ENCODE measurements around the gene PAAF1. TPM values are rescaled to one million over a fixed set of nuclear protein-coding genes. Genes with fewer than 3 reads are reported as not detected.
"Not testable (repeated sequence)": the region's sequence is repeated elsewhere in the genome, so short reads cannot be mapped to it uniquely, and the experiment has no call there.

The PAAF1 gene
- total RNA-seq, 1 donor from 2014 or later: 14.9 TPM

DNA sequence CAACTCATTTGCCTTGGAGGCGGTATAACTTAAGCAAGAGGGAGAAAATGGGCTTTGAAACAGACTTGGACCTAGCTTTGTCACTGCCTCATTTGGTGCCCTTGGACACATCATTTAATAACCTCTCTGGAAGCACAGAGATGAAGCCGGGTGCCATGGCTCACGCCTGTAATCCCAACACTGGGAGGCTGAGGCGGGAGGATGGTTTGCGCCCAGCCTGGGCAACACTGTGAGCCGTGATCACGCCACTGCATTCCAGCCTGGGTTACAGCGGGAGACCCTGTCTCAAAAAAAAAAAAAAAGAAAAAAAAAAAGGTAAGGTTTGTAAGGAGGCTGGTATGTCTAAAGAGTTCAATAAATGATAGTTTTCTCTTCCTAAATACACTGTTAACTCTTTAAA is 959 bp upstream of the PAAF1 start:
- no peak for DNase-seq (ENCODE audit: low spot score)
- intact Hi-C loops (cut with DNase I): loop anchor here (2.0 kb wide), 1 partner anchor 97 kb away; no protein-coding TSS in a partner anchor

DNA sequence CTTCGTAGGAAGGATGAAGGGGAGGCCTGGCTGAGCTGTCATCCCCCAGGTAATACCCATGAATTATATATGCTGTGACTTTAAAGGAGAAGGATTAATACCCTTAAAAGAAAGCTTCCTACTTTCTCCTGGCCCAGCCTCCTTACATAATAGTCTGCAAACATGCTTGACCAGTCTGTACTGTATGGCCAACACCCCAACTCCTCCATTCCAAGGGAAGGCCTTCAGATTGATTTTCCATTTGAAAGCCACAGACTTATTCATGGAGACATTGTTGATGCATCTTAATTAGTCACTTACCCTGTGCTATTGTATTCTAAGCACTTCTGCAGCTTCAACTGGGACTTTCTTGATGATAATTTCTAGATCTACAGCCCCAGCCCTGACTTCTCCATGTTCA is 2.0 kb downstream of the PAAF1 start:
- intact Hi-C loops (cut with DNase I): loop anchor here (2.0 kb wide), 1 partner anchor 92 kb away; the partner anchor contains the start of gene MRPL48
- DNase-seq (ENCODE audit: low spot score): no peak

DNA sequence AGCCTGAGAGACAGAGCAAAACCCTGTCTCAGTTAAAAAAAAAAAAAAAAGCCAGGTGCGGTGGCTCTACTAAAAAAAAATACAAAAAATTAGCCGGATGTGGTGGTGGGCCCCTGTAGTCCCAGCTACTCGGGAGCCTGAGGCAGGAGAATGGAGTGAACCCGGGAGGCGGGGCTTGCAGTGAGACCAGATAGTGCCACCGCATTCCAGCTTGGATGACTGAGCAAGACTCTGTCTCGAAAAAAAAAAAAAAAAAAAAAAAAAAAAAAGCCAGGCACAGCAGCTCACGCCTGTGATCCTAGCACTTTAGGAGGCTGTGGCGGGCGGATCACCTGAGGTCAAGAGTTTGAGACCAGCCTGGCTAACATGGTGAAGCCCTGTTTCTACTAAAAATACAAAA is 3.6 kb downstream of the PAAF1 start:
- DNase-seq (ENCODE audit: low spot score); intact Hi-C loops (cut with DNase I): not testable (repeated sequence)

DNA sequence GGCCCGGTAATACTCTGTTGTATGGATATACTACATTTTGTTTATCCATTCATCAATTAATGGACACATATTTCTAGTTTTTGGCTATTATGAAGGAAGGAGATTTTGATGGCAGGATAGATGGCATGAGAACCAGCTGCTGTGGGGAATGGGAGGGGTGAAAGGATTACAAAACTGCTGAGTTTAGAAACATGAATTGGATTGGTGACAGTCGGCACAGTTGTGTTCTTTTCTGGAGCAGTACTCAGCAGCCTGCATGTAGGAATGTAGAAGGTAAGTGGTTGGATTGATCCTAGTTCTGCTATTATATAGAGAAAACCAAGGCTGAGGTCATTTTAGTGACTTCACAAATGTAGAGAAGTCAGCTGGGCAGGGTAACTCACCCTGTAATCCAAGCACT is 7.1 kb downstream of the PAAF1 start:
- no peak for DNase-seq (ENCODE audit: low spot score)
- intact Hi-C loops (cut with DNase I): no loop called here

DNA sequence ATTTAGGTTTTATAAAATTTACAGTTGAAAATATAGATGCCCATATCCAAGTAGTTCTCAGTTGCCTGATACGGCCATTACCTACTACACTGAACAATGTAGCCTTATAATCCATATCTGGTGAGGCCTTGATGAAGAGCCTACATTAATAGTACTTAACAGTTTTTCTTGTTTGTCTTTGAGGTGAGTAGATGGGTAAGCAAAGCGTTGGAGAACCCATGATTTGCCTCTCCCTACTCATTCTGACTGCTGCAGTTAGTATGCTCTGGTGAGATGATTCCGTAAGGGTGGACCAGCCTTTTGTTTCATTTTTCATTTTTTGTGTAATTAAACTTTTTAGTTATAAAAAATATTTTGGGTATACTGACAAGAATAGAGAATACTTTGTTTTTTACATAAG is 11.4 kb downstream of the PAAF1 start:
- no peak for DNase-seq (ENCODE audit: low spot score)
- intact Hi-C loops (cut with DNase I): no loop called here

DNA sequence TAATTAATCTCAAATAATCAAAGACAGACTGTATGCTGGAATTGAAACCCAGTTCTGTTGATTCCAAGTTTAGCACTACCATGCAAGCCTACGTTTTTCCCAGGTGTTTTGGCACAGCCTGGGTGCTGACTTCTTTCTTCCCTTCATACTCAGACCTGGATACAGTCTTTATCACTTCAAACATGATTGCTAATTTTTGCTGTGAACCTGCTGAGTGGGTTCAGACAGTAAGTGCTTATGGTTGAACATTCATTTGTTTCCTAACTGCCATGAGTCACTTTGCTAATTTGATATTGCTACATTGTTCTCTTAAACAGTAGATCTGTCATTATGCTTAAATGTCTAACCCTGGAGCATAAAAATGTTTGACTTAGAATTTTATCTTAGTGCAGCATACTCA is 12.2 kb downstream of the PAAF1 start:
- no peak for DNase-seq (ENCODE audit: low spot score)
- intact Hi-C loops (cut with DNase I): no loop called here

DNA sequence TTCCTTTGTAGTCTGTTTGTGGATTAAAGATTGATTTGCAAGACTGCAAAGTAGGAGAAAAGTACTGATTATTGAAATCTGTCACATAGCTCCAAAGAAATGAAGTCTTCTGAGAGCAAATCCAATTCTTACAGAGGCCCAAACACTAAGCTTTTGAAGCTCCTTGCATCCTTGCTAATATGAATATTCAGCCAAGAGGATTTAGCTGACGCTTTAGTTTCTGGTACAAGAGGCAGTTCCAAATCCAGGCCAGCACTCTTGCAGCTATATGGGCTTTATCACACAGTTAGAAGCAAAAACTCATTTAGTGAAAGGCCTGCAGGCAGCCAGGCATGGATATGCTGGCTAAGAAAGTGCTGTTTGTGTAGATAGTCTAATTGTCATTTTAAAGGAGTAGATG is 12.7 kb downstream of the PAAF1 start:
- no peak for DNase-seq (ENCODE audit: low spot score)
- intact Hi-C loops (cut with DNase I): no loop called here

DNA sequence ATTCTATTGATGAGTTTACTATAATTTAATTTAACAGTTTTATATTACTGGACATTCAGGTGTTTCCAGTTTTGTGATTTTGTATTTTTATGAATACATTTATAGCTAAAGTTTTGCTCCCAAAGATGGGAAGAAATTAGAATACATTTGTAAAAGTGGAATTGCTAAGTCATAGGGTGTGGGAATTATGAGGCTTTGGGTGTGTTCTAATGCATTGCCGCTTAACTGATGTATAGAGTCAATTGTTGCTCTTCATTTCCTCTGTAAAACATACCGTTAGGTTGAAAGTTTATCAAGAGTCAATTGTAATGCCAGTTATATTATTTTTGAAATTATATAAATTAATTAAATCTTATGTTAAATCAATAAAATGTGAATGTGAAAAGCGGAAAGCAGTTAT is 16.2 kb downstream of the PAAF1 start:
- no peak for DNase-seq (ENCODE audit: low spot score)
- intact Hi-C loops (cut with DNase I): no loop called here

DNA sequence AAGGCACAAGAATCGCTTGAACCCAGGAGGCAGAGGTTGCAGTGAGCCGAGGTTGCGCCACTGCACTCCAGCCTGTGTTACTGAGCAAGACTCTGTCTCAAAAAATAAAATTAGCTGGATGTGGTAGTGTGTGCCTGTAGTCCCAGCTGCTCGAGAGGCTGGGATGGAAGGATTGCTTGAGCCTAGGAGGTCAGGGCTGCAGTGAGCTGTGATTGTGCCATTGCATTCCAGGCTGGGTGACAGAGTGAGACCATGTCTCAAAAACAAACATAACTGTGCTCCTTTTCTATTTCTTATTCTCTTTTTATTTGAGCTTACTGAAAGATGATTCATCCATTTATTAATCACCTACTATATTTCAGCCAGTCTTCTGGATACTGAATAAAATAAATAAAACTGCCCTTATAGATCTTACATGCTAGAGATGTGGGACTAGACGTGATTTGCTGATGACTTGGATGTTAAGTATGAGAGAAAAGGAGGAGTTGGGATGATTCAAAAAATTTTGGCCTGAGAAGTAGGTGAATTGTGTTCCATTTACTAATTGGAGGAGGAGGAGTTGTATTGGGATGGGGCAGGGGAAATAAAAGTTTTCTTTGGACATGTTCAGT is 18.0 kb downstream of the PAAF1 start:
- no peak for DNase-seq (ENCODE audit: low spot score)
- intact Hi-C loops (cut with DNase I): no loop called here

DNA sequence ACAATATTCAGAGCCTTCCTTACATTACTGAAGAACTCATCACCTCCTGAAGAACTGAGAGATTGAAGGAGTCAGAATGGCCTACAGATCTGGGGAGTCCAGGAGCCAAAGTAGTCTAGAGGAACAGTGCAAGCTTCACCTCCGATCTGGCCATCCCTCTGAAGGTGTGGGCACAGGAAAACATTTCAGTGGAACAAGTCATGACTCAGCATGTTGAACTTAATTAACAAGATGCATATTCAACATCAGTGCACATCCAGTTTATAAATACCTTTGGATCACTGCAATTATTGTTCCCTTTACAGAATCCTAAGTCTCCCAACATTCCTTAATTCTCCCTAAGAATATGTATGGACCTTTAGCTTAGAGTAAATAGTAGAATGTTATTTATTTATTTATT is 25.5 kb downstream of the PAAF1 start:
- intact Hi-C loops (cut with DNase I): no loop called here
- no peak for DNase-seq (ENCODE audit: low spot score)

DNA sequence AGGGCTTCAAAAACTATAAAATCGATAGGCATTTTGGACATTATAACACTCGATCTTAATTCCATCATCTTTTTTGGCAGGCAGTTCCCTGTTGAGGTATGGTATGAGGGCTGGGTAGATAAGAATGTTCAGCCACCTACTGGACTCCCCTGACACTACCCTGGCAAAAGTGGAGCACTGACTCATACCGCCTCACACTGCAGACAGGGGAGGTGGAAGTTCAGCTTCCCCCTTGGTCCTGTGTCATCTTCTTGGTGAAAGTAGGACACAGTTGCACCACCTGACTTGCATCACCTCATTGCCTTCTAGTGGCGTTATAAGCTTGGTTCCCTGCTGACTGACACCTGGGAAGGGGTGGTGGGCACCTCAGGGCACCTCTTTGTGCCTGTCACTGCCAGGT is 30.4 kb downstream of the PAAF1 start:
- intact Hi-C loops (cut with DNase I): no loop called here
- peak; percentile 75 for DNase-seq (ENCODE audit: low spot score)

DNA sequence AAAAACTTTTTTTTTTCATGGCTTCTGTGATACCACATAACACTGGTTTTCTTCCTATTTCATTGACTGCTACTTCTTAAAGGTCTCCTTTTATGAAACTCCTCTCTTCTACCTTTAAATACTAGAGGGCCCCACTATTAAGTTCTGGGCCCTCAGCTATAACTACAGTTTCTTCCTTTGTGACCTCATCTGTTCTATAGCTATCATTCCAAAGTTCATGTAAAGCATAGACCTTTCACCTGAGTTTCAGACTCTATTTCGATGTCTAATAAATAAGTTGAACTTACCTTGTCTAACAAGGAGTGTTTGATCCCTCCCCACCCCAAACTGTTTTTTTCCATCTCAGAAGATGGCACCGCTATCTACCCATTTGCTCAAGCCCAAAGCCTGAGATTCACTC is 35.2 kb downstream of the PAAF1 start:
- no peak for DNase-seq (ENCODE audit: low spot score)
- intact Hi-C loops (cut with DNase I): no loop called here

DNA sequence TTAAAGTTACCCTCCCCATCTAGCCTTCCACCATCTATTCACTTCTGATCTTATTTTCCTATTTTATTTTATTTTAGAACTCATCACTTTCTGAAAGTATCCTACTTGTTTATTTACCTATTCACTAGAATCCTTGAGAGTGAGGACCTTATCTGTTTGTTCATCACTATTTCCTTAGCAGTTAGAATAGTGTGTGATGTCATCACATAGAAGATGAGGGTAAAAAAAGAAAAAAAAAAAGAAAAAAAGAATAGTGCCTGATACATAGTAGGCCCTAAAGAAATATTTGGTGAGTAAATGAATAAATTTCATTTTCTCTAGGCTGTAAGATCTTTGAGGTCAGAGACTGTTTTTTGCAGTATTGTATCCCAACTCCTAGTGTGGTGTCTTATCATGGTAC is 36.7 kb downstream of the PAAF1 start:
- DNase-seq (ENCODE audit: low spot score): no peak
- intact Hi-C loops (cut with DNase I): no loop called here

DNA sequence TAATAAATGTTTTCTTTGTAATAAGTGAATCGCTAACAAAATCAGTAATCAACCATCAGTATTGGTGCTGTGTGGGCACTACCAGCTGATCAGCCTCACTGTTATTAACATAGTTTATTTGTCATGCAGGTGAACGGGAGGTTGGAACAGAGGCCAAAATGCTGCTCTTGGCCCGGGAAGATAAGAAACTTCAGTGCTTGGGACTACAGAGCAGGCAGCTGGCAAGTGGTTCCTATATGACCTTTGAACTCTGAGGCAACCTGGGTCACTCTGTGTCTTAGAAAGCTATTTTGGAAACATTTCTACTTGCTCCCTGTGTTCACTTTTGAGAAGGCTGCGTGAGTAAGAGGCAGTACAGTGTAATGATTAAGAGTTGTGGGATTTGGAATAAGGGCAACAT is 37.5 kb downstream of the PAAF1 start:
- no peak for DNase-seq (ENCODE audit: low spot score)
- intact Hi-C loops (cut with DNase I): no loop called here

DNA sequence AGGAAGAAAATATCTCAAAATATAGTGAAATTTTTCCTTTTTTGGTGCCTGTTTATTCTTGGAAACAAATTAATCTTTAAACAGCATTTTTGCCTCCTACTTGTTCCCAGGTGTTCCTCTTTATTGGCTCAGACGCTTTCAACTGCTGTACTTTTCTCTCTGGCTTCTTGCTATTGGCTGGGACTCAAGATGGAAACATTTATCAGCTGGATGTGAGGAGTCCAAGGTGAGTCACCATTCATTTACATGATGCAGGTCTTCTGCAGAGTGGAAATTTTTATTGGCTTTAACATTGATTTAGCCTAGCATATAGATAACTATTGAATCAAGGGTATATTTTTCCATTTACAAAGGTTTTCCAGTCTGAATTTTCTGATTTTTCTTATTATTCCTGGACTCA is 39.6 kb downstream of the PAAF1 start:
- intact Hi-C loops (cut with DNase I): no loop called here
- no peak for DNase-seq (ENCODE audit: low spot score)

DNA sequence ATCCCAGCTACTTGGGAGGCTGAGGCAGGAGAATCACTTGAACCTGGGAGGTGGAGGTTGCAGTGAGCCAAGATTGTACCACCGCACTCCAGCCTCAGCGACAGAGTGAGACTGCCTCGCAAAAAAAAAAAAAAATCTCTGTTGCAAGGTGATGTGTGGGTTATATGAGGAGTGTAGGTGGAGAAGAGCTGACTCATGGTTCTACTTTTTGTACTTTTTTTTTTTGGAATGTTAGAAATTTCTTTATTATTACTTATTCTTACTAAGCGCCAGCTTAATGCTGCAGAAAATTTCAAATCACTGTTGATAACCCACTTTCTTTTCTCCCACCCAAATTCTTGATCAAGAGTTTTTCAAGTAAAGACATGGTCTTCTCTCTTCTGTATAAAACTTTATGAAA is 44.4 kb downstream of the PAAF1 start:
- DNase-seq (ENCODE audit: low spot score): no peak
- intact Hi-C loops (cut with DNase I): no loop called here

DNA sequence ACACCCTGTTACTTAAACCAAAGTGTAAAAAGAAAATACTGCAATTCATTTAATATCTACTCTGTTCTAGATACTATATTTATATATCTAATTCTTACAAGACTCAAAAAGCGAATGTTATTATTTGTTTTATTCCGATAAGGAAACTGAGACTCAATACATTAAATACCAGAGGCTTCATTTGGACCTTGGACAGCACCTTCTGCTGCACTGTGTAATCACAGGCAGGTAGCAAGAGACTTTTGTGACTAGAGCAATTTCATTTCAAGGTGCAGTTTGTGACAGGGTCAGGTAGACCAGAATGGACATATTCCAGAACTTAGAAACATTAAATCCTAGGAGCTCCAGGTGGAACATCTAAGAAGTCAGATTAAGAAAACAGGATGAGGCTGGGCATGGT is 52.6 kb downstream of the PAAF1 start:
- intact Hi-C loops (cut with DNase I): no loop called here
- no peak for DNase-seq (ENCODE audit: low spot score)

DNA sequence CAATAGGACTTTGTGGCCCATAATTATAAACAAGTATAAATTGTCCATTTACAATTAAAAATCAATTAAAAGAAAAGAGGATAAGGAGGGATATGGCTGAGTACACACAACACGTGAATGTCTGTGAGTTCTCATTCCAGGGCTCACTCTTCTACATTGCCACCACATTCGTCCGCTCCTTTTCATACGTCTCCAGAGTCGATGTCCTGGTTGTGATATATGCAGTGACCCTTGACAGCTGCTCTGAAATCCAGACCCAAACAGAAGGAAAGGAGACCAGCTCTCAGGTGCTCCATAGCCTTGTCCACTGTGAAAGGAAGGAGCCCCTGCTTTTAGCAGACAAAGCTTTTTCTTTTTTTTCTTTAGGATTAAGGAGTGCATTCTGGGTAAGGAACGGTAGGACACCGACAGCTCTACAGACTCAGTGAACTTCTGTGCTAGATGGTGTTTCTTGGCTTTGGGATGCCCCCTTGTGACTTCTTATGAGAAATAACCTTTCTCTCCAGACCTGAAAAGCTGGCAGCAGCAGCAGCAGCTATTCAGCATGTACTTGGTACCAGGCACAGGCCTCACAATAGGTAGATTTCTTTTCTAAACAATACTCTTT is 54.3 kb downstream of the PAAF1 start:
- no peak for DNase-seq (ENCODE audit: low spot score)
- intact Hi-C loops (cut with DNase I): no loop called here

DNA sequence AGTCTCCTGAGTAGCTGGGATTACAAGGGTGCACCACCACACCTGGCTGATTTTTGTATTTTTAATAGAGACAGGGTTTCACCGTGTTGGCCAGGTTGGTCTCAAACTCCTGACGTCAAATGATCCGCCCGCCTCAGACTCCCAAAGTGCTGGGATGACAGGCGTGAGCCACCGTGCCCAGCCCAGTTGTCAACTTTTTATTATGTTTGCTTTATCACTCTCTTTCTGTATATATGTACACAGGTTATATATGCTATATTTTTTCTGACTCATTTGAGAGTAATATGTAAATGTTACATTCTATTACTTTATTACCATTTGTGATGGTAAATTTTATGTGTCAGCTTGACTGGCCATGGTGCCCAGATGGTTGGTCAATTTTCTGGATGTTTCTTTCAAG is 55.2 kb downstream of the PAAF1 start:
- intact Hi-C loops (cut with DNase I): no loop called here
- DNase-seq (ENCODE audit: low spot score): no peak

DNA sequence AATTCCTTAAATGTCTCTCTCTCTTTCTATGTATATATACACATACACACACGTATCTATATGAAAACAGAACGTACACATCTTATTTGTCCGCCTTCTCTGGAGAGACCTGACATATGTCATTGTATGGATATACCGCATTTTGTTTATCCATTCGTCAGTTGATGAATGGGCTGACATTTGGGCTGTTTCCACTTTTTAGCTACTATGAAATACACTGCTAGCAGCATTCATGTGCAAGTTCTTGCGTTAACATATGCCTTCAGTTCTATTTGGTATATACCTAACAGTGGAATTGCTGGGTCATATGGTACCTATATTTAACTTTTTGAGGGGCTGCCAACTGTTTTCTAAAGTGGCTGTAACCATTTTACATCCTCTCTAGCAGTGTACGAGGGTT is 56.0 kb downstream of the PAAF1 start:
- intact Hi-C loops (cut with DNase I): no loop called here
- DNase-seq (ENCODE audit: low spot score): no peak

DNA sequence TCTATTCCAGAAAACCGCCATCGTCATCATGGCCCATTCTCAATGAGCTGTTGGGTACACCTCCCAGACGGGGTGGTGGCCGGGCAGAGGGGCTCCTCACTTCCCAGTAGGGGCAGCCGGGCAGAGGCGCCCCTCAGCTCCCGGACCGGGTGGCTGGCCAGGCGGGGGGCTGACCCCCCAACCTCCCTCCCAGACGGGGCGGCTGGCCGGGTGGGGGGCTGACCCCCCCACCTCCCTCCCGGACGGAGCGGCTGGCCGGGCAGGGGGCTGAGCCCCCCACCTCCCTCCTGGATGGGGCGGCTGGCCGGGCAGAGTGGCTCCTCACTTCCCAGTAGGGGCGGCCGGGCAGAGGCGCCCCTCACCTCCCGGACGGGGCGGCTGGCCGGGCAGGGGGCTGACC is 59.2 kb downstream of the PAAF1 start:
- DNase-seq (ENCODE audit: low spot score); intact Hi-C loops (cut with DNase I): not testable (repeated sequence)

DNA sequence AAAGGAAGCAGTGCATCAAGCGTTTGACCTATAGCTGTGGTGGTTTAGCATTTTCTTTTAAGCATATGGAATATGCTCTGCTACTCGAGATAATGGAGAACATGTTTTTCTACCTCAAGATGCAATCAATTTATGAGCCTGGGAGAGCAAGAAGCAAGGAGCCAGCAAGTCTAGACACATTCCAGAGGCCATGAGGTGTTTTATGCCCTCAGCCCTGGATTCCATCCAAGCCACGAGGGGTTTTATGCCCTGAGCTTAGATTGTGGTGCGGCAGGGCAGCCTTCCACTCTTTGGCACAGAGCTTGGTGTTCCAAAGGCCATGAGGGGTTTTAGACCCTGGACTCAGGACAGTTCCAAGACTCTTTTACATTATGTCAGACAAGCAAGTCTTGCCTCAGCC is 62.3 kb downstream of the PAAF1 start:
- DNase-seq (ENCODE audit: low spot score): no peak
- intact Hi-C loops (cut with DNase I): no loop called here

All from cardiac septum (tissue), 1 donor.